Stomach (tissue), 4 donors: ENCODE results near the gene RALGAPB.

ENCODE experiments used
- CTCF ChIP-seq, 7 experiments: fragments of 450-650 bp in 4 of 7; fragments of 200-600 bp in 3 of 7; sonication (generic) in 3 of 7; IDR thresholded peaks; one replicate each; pipeline ENCODE4 v1.5.1; 2016 to 2019; ENCODE audit warnings: antibody characterized with exemption in 7 of 7, control low read depth in 2 of 7, mild to moderate bottlenecking in 1 of 7
- POLR2AphosphoS5 ChIP-seq, 3 donors: sonication (generic); formaldehyde crosslinking; IDR thresholded peaks; one replicate each; pipeline ENCODE4 v1.6.1; 2016; ENCODE audit warnings: antibody characterized with exemption in 3 of 3

GRCh38 chr20:38624084-38624483, 151.4 kb downstream of the RALGAPB start:
- no peak for TF ChIP-seq CTCF (IDR thresholded peaks at IDR 0.05)
- no peak for TF ChIP-seq POLR2AphosphoS5 (IDR thresholded peaks at IDR 0.05)
